ENCODE data around the gene FOXN3. TPM values are rescaled to one million over a fixed set of nuclear protein-coding genes. Genes with fewer than 3 reads are reported as not detected.
A peak's percentile ranks its signal among the peaks of the same experiment; 100 is the strongest.

Gene FOXN3
- total RNA-seq, 1 experiment from 2014 or later = 13.8 TPM

DNA sequence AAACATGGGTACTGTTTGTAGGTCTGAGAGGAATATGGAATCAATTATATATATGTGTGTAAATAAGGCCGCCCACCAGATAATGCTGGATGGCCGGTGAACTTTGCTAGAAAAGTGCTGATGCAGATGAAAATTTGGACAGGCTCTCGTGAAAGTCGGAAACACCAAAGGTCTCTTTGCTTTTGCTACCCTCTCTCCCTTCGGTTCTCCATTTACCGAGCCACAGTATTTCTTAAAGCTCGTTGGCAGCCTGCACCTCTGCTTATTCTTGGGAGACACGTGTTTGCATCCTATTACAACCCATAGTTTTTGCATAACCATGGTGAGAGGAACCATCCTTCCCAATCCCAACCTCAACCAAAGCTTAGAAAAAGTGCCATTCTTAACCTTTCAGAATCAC, 109.6 kb downstream of the FOXN3 start:
- H3K4me1 ChIP-seq (ENCODE audit: low read length) = peaks cover 44% of the 10 kb centered on the region
- no peaks in the 10 kb centered on the region for H3K36me3 ChIP-seq (ENCODE audit: insufficient read depth, low read length)
- H3K9me3 ChIP-seq (ENCODE audit: low read length) = no peaks in the 10 kb centered on the region
- H3K27ac ChIP-seq (ENCODE audit: low read length) = no peak overlapping the region
- H3K9me2 ChIP-seq (replicated peaks; ENCODE audit: insufficient read depth, low read length) = no peaks in the 10 kb centered on the region
- no peaks in the 10 kb centered on the region for H3K27me3 ChIP-seq (ENCODE audit: low read length)
- no peaks in the 10 kb centered on the region for H3K79me2 ChIP-seq (ENCODE audit: low read length)
- no peak overlapping the region for H3K4me3 ChIP-seq (ENCODE audit: low read length)
- no peak overlapping the region for H3K4me2 ChIP-seq (ENCODE audit: low read depth, low read length, poor library complexity, severe bottlenecking)
- DNase-seq = no peak
- no peaks in the 10 kb centered on the region; the same call in 1 of the 2 replicates for H4K20me1 ChIP-seq (ENCODE audit: insufficient read depth, low read depth, low read length)
- no peak overlapping the region for H2AFZ ChIP-seq (ENCODE audit: low read length)
- H3K9ac ChIP-seq (ENCODE audit: low read length) = no peak overlapping the region

GRCh38 chr14:89304972-89305703, 111.9 kb downstream of the FOXN3 start:
- Histone ChIP-seq H3K4me1 (ENCODE audit: low read length) (peaks cover 44% of the 10 kb centered on the region), H3K4me2 (ENCODE audit: low read depth, low read length, poor library complexity, severe bottlenecking) (peak overlapping the region; percentile 83), H3K27me3 (ENCODE audit: low read length) (no peaks in the 10 kb centered on the region), H3K4me3 (ENCODE audit: low read length) (no peak overlapping the region), H3K36me3 (ENCODE audit: insufficient read depth, low read length) (no peaks in the 10 kb centered on the region), H3K9me2 (replicated peaks; ENCODE audit: insufficient read depth, low read length) (no peaks in the 10 kb centered on the region), H2AFZ (ENCODE audit: low read length) (no peak overlapping the region), H4K20me1 (ENCODE audit: insufficient read depth, low read depth, low read length) (no peaks in the 10 kb centered on the region; the same call in 1 of the 2 replicates), H3K79me2 (ENCODE audit: low read length) (no peaks in the 10 kb centered on the region), H3K9ac (ENCODE audit: low read length) (peak overlapping the region; percentile 38; the same call in 1 of the 2 replicates), H3K9me3 (ENCODE audit: low read length) (no peaks in the 10 kb centered on the region), H3K27ac (ENCODE audit: low read length) (no peak overlapping the region)
- peak; percentile 58 for DNase-seq

DNA sequence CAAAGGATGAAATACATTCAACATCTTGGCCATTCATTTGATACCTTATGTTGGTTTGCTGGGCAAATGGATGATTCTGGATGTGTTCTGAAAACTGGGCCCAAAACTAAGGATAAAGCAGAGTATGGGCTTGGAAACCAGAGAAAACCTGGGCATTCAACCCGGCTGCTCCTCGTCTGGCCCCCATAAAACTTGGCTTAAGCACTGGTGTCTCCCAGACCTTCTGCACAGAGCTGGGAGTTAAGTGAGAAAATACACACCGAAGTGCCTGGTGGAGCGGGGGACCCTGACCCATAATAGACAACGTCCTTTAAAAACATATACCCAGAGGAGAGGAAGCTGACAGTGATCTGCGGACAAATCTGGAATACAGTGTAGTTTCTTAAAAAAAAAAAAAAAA, 112.5 kb downstream of the FOXN3 start:
- Histone ChIP-seq H4K20me1 (ENCODE audit: insufficient read depth, low read depth, low read length) (no peaks in the 10 kb centered on the region; the same call in 1 of the 2 replicates), H2AFZ (ENCODE audit: low read length) (no peak overlapping the region), H3K9me2 (replicated peaks; ENCODE audit: insufficient read depth, low read length) (no peaks in the 10 kb centered on the region), H3K9ac (ENCODE audit: low read length) (peak overlapping the region; percentile 38; the same call in 1 of the 2 replicates), H3K9me3 (ENCODE audit: low read length) (no peaks in the 10 kb centered on the region), H3K4me1 (ENCODE audit: low read length) (peaks cover 44% of the 10 kb centered on the region), H3K4me3 (ENCODE audit: low read length) (peak overlapping the region; percentile 55), H3K27ac (ENCODE audit: low read length) (no peak overlapping the region), H3K27me3 (ENCODE audit: low read length) (no peaks in the 10 kb centered on the region), H3K36me3 (ENCODE audit: insufficient read depth, low read length) (no peaks in the 10 kb centered on the region), H3K79me2 (ENCODE audit: low read length) (no peaks in the 10 kb centered on the region), H3K4me2 (ENCODE audit: low read depth, low read length, poor library complexity, severe bottlenecking) (peak overlapping the region; percentile 83)
- no peak for DNase-seq

- H3K9ac ChIP-seq (ENCODE audit: low read length) = peak overlapping the region; percentile 38
- no peaks in the 10 kb centered on the region for H3K9me3 ChIP-seq (ENCODE audit: low read length)
- H4K20me1 ChIP-seq (ENCODE audit: insufficient read depth, low read depth, low read length) = no peaks in the 10 kb centered on the region; the same call in 1 of the 2 replicates
- peak overlapping the region; percentile 19; the same call in 1 of the 2 replicates for H3K27ac ChIP-seq (ENCODE audit: low read length)
- no peaks in the 10 kb centered on the region for H3K9me2 ChIP-seq (replicated peaks; ENCODE audit: insufficient read depth, low read length)
- H3K27me3 ChIP-seq (ENCODE audit: low read length) = no peaks in the 10 kb centered on the region
- no peaks in the 10 kb centered on the region for H3K79me2 ChIP-seq (ENCODE audit: low read length)
- peak overlapping the region; percentile 15 for H2AFZ ChIP-seq (ENCODE audit: low read length)
- peak overlapping the region; percentile 55 for H3K4me3 ChIP-seq (ENCODE audit: low read length)
- peak; percentile 92 for DNase-seq
- peaks cover 44% of the 10 kb centered on the region for H3K4me1 ChIP-seq (ENCODE audit: low read length)
- no peaks in the 10 kb centered on the region for H3K36me3 ChIP-seq (ENCODE audit: insufficient read depth, low read length)
- peak overlapping the region; percentile 83 for H3K4me2 ChIP-seq (ENCODE audit: low read depth, low read length, poor library complexity, severe bottlenecking)
Observed at GRCh38 chr14:89303456-89304435, 113.3 kb downstream of the FOXN3 start.

GRCh38 chr14:89302396-89302950, 114.6 kb downstream of the FOXN3 start:
- Histone ChIP-seq H3K9ac (ENCODE audit: low read length) (no peak overlapping the region), H4K20me1 (ENCODE audit: insufficient read depth, low read depth, low read length) (no peaks in the 10 kb centered on the region), H3K4me3 (ENCODE audit: low read length) (no peak overlapping the region), H3K79me2 (ENCODE audit: low read length) (no peaks in the 10 kb centered on the region), H3K4me2 (ENCODE audit: low read depth, low read length, poor library complexity, severe bottlenecking) (no peak overlapping the region), H3K9me2 (replicated peaks; ENCODE audit: insufficient read depth, low read length) (no peaks in the 10 kb centered on the region), H3K27me3 (ENCODE audit: low read length) (no peaks in the 10 kb centered on the region), H2AFZ (ENCODE audit: low read length) (no peak overlapping the region), H3K36me3 (ENCODE audit: insufficient read depth, low read length) (no peaks in the 10 kb centered on the region), H3K4me1 (ENCODE audit: low read length) (peaks cover 39% of the 10 kb centered on the region), H3K27ac (ENCODE audit: low read length) (no peak overlapping the region), H3K9me3 (ENCODE audit: low read length) (no peaks in the 10 kb centered on the region)
- DNase-seq = no peak

GRCh38 chr14:89299587-89299986, 117.4 kb downstream of the FOXN3 start:
- Histone ChIP-seq H2AFZ (ENCODE audit: low read length) (no peak overlapping the region), H3K4me1 (ENCODE audit: low read length) (peaks cover 17% of the 10 kb centered on the region), H3K36me3 (ENCODE audit: insufficient read depth, low read length) (no peaks in the 10 kb centered on the region), H3K4me3 (ENCODE audit: low read length) (no peak overlapping the region), H3K27me3 (ENCODE audit: low read length) (no peaks in the 10 kb centered on the region), H3K9ac (ENCODE audit: low read length) (no peak overlapping the region), H3K9me3 (ENCODE audit: low read length) (no peaks in the 10 kb centered on the region), H3K4me2 (ENCODE audit: low read depth, low read length, poor library complexity, severe bottlenecking) (no peak overlapping the region), H3K79me2 (ENCODE audit: low read length) (no peaks in the 10 kb centered on the region), H3K27ac (ENCODE audit: low read length) (no peak overlapping the region), H4K20me1 (ENCODE audit: insufficient read depth, low read depth, low read length) (no peaks in the 10 kb centered on the region), H3K9me2 (replicated peaks; ENCODE audit: insufficient read depth, low read length) (no peaks in the 10 kb centered on the region)
- DNase-seq = no peak

DNA sequence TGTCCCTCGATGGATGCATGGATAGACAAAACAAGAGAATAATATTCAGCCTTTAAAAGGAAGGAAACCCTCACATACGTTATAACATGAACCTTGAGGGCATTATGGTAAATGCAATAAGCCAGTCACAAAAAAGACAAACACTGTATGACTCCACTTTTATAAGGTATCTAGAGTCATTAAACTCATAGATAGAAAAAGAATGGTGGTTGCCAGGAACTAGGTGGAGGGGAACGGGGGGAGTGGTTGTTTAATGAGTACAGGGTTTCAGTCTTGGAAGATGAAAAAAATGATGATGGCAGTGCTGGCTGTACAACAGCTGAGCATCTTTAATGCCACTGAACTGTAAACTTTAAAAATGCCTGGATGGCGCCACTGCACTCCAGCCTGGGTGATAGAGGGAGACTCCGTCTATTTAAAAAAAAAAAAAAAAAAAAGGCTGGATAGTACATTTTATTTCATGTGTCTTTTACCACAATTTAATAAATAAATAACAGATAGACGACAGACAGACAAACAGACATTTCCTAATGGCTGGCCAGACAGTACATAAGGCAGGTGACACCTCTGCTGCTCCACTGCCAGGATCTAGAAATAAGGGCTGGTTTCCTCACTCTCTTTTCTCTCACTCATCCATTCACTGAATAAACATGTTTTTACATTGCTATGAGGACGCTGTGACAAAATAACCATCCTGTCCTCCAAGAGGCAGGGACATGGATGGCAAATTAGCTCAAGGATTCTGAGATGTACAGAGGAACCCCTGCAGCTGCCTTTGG, 118.8 kb downstream of the FOXN3 start:
- H3K79me2 ChIP-seq (ENCODE audit: low read length) = no peaks in the 10 kb centered on the region
- H3K4me2 ChIP-seq (ENCODE audit: low read depth, low read length, poor library complexity, severe bottlenecking) = no peak overlapping the region
- H4K20me1 ChIP-seq (ENCODE audit: insufficient read depth, low read depth, low read length) = no peaks in the 10 kb centered on the region
- no peak overlapping the region for H3K9ac ChIP-seq (ENCODE audit: low read length)
- no peaks in the 10 kb centered on the region for H3K27me3 ChIP-seq (ENCODE audit: low read length)
- no peaks in the 10 kb centered on the region for H3K9me2 ChIP-seq (replicated peaks; ENCODE audit: insufficient read depth, low read length)
- H3K36me3 ChIP-seq (ENCODE audit: insufficient read depth, low read length) = no peaks in the 10 kb centered on the region
- H3K4me1 ChIP-seq (ENCODE audit: low read length) = peaks cover 4% of the 10 kb centered on the region
- H3K27ac ChIP-seq (ENCODE audit: low read length) = no peak overlapping the region
- no peak for DNase-seq
- H3K9me3 ChIP-seq (ENCODE audit: low read length) = no peaks in the 10 kb centered on the region
- H2AFZ ChIP-seq (ENCODE audit: low read length) = no peak overlapping the region
- no peak overlapping the region for H3K4me3 ChIP-seq (ENCODE audit: low read length)

Data from Karpas-422 (cell line).